Measurements from ENCODE around the gene SLC4A8.

Gene SLC4A8

DNA sequence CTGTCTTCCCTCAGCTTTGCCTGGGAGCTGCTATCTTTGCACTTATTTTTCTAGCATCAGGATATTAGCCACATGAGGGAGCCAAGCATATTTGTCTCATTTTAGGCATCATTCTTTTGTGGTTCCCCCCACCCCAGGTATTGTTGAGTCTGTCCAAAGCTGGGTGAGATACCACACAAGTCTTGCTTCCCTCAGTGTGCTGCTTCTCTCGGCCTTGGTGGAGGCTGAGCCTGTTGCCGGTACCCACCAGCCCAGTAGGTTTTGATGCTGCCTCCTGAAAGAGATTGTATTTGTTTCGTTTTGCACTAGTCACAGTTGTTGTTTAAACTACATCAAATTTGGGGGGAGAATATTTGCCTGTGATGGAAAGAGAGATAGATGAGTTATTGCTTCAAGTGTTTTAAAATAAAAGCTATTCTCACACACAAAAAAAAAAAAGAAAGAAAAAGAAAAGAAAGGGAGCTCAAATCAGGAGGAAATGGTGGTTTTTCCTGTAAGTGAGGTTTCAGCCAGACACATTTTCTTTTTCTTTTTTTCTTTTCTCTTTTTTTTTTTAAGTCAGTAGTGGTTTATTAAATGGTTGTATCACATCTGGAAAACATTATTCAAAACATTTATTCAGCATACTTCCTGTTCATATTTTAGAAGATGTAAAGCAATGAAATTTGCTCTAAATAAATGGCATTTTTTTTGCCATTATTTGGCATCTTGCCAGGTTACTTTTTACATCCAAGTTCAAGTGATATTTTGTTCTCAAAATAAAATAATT lies 58.5 kb downstream of the SLC4A8 start:
- peak; percentile 70 for FAIRE-seq

GRCh38 chr12:51484119-51484518 lies 59.5 kb downstream of the SLC4A8 start:
- no peak for FAIRE-seq

GRCh38 chr12:51488281-51488680 lies 63.6 kb downstream of the SLC4A8 start:
- no peak for FAIRE-seq

- no peak for FAIRE-seq
Measured at GRCh38 chr12:51493281-51493680, 68.7 kb downstream of the SLC4A8 start.

- FAIRE-seq, result no peak
Measured at GRCh38 chr12:51496895-51497294, 72.3 kb downstream of the SLC4A8 start.

GRCh38 chr12:51504851-51505250 lies 80.2 kb downstream of the SLC4A8 start:
- FAIRE-seq, result no peak

- peak; percentile 21 for FAIRE-seq
Measured at GRCh38 chr12:51505360-51506105, 80.9 kb downstream of the SLC4A8 start.

DNA sequence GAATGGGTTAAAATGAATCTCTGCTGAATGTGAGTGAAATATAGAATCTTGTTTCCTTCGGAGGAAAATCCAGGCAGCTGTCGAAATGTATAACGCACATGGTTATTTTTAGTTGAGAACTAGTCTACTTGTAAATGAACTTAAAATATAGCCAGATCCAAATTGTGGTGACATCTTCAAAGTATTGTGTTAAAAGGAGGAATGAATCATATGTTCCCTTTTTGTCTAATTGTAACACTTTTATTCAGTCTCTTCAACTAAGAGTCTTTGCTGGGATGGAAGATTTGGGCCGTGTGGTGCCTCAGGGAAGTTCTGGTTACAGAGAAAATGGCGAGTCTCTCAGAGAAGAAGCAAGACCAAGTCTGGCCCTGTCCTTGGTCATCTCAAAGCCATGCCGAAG lies 82.5 kb downstream of the SLC4A8 start:
- no peak for FAIRE-seq

DNA sequence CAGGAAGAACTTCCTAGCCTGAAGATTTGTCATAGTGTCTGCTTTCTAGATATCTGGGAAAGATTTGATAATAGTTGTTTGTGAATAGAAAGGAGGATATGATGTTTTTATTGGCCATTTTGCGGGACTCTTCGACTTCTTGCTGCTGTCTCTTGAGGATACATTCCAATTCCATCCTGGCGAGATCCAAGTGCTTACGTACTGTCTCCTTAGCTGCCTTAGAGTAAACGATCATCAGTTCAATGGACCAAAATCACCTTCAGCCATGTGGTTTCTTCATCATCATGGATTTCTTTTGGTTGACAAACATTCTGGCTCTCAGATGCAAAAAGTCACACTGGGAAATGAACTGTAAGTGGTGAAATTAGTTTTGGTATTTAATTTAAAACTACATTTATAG lies 83.7 kb downstream of the SLC4A8 start:
- FAIRE-seq, result no peak

GRCh38 chr12:51511546-51512260 lies 87.1 kb downstream of the SLC4A8 start:
- no peak for FAIRE-seq

- no peak for FAIRE-seq
Measured at GRCh38 chr12:51512438-51512837, 87.8 kb downstream of the SLC4A8 start.

DNA sequence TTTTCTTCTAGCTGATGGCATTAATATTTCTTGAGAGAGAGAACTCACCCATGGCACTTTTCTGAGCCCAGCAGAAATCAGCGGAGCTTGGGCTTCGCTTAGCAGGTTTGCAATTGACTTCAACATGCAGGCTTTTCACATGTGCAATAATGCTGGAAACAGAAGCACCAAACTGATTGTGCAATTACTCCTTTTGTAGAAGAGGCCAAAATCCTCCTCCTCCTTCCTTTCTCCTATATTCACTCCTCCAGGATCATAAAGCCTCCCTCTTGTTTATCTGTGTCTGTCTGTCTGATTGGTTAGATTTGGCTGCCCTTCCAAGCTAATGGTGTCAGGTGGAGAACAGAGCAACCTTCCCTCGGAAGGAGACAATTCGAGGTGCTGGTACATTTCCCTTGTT lies 90.4 kb downstream of the SLC4A8 start:
- peak; percentile 31 for FAIRE-seq

GRCh38 chr12:51517316-51517715 lies 92.7 kb downstream of the SLC4A8 start:
- FAIRE-seq, result no peak

DNA sequence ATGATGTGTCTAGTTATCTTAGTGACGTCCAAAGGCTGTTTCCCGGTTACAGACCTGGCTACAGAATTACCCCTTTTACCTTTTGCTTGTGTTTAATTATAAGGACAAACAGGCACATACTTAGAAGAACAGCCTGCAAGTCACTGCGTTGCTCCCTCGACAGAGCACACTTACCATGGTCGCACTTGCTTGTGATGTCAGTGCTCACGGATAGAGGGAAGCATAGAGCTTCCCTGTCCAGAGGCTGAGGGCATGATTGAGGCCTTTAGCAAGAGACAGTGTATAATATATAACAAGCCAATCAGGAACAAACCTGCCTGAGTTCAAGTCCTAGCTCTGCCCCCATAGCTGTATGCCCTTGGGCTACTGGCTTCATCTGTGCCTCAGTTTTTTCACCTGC lies 93.2 kb downstream of the SLC4A8 start:
- FAIRE-seq, result no peak

DNA sequence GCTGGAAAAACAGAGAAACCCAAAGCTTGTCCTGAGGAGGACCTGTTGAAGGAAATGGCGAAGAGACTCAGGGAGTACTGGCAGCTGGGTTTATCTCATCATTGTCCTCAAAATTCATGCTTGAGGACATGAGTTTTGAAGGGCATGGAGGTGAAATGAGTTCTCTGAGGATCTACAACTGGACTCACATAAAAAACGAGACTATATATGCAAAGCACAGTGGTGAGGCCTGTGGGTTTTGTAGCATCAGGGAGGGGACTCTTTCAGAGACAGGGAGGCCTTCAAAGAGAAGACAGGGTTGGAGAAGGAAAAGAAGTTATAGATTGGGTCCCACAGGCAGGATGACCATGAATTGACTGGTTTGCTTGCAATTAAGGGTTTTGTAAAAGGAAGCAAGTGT lies 95.1 kb downstream of the SLC4A8 start:
- no peak for FAIRE-seq

GRCh38 chr12:51520576-51521325 lies 96.1 kb downstream of the SLC4A8 start:
- no peak for FAIRE-seq

- no peak for FAIRE-seq
Measured at GRCh38 chr12:51521554-51522276, 97.1 kb downstream of the SLC4A8 start.

- FAIRE-seq, result no peak
Measured at GRCh38 chr12:51522696-51523095, 98.1 kb downstream of the SLC4A8 start.

GRCh38 chr12:51524386-51524901 lies 99.8 kb downstream of the SLC4A8 start:
- no peak for FAIRE-seq

GRCh38 chr12:51525518-51525917 lies 100.9 kb downstream of the SLC4A8 start:
- FAIRE-seq, result no peak

DNA sequence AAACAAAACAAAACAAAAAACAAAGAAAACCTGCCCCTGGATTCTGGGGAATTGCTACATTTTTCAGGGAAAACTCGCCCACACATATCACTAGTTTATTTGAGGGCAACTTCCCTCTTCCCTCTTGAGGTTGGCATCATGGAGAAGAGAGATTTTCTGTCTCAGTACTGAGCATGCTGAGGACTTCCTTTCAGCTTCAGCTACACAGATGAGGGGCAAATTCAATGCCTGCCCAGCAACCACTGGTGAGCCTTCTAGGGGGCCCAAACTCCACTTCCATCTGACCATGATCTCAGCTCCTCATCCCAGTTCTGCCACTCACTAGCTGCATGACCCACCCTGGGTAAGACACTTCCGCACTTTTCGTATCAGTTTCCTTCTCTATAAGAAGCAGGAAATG lies 103.3 kb downstream of the SLC4A8 start:
- FAIRE-seq, result no peak

All from endometrium (tissue), 2 donors.